Osteoblast (primary cell): ENCODE results near the gene SCGB1C2. TPM values are rescaled to one million over a fixed set of nuclear protein-coding genes. Genes with fewer than 3 reads are reported as not detected.
"Not testable (repeated sequence)": the region's sequence is repeated elsewhere in the genome, so short reads cannot be mapped to it uniquely, and the experiment has no call there.

ENCODE experiments used
- DNase-seq: peaks from one replicate; pipeline ENCODE4 v3.0.0; 2011; ENCODE audit warnings: low spot score, mixed read lengths; ENCODE audit not compliant: insufficient read length; ENCODE audit errors: missing footprints
- H2AFZ ChIP-seq: 2 replicates; pipeline ENCODE4 v1.6.0; 2011; ENCODE audit warnings: mild to moderate bottlenecking, low read length
- H3K27ac ChIP-seq: 2 replicates; pipeline ENCODE4 v1.5.1; 2011; ENCODE audit warnings: mild to moderate bottlenecking, low read depth, low read length, moderate library complexity
- H3K27me3 ChIP-seq: 2 replicates; pipeline ENCODE4 v1.6.0; 2012; ENCODE audit warnings: mild to moderate bottlenecking, control low read depth, inconsistent platforms, low read length, moderate library complexity; ENCODE audit not compliant: insufficient read depth
- H3K36me3 ChIP-seq: 2 replicates; pipeline ENCODE4 v1.5.1; 2011; ENCODE audit warnings: mild to moderate bottlenecking, low read length, control low read depth, moderate library complexity; ENCODE audit not compliant: insufficient read depth
- H3K4me1 ChIP-seq: 2 replicates; pipeline ENCODE4 v1.5.1; 2011; ENCODE audit warnings: mild to moderate bottlenecking, low read length, control low read depth, moderate library complexity; ENCODE audit not compliant: insufficient read depth
- H3K4me2 ChIP-seq: 2 replicates; pipeline ENCODE4 v1.6.0; 2011; ENCODE audit warnings: mild to moderate bottlenecking, low read length; ENCODE audit not compliant: insufficient read depth
- H3K4me3 ChIP-seq: fragments of 200-600 bp; sonication (generic); 3 replicates; pipeline ENCODE4 v1.5.1; 2012; ENCODE audit warnings: mild to moderate bottlenecking, low read length, inconsistent platforms; ENCODE audit not compliant: insufficient read depth
- H3K79me2 ChIP-seq: 2 replicates; pipeline ENCODE4 v1.6.0; 2012; ENCODE audit warnings: mild to moderate bottlenecking, low read length, control low read depth, inconsistent platforms; ENCODE audit not compliant: insufficient read depth
- H3K9me3 ChIP-seq: 2 replicates; pipeline ENCODE4 v1.5.1; 2011; ENCODE audit warnings: low read depth, low read length, control low read depth
- H4K20me1 ChIP-seq: 2 replicates; pipeline ENCODE4 v1.6.0; 2012; ENCODE audit warnings: mild to moderate bottlenecking, low read length, control low read depth; ENCODE audit not compliant: insufficient read depth
- CTCF ChIP-seq: IDR thresholded peaks from 2 replicates; pipeline ENCODE4 v1.5.1; 2011; ENCODE audit warnings: mild to moderate bottlenecking, low read depth, low read length, moderate library complexity; ENCODE audit errors: extremely low read depth
- total RNA-seq: library from RNA; depleted of rRNA; stranded (reverse); fragments of >200 nt; gene quantifications from 2 replicates; pipeline ENCODE4 v1.2.3, GENCODE V29; 2012

The SCGB1C2 gene
- total RNA-seq, 1 donor = not detected

- not testable (repeated sequence) for H3K27me3 ChIP-seq, H3K9me3 ChIP-seq, H3K4me1 ChIP-seq, H4K20me1 ChIP-seq, H3K27ac ChIP-seq, H3K4me2 ChIP-seq, H3K36me3 ChIP-seq, DNase-seq, H2AFZ ChIP-seq, H3K79me2 ChIP-seq, H3K4me3 ChIP-seq
- TF ChIP-seq CTCF = peak; percentile 23
Measured at GRCh38 chr17:136531-136930, 838 bp upstream of the SCGB1C2 start.

GRCh38 chr17:139401-140205 is 2.2 kb downstream of the SCGB1C2 start:
- H3K4me2 ChIP-seq, H3K27me3 ChIP-seq, DNase-seq, H3K4me1 ChIP-seq, H3K9me3 ChIP-seq, H3K79me2 ChIP-seq, H4K20me1 ChIP-seq, H3K36me3 ChIP-seq, H2AFZ ChIP-seq, H3K4me3 ChIP-seq, H3K27ac ChIP-seq: not testable (repeated sequence)

- Histone ChIP-seq H4K20me1 (no peaks in the 10 kb centered on the region), H3K79me2 (no peaks in the 10 kb centered on the region), H2AFZ (no peak overlapping the region), H3K4me2 (no peak overlapping the region), H3K27me3 (peaks cover 4% of the 10 kb centered on the region), H3K4me1 (no peaks in the 10 kb centered on the region), H3K9me3 (no peaks in the 10 kb centered on the region), H3K4me3 (no peak overlapping the region), H3K27ac (no peak overlapping the region), H3K36me3 (no peaks in the 10 kb centered on the region)
- TF ChIP-seq CTCF = no peak
- peak; percentile 86 for DNase-seq
Measured at GRCh38 chr17:142102-142661, 4.8 kb downstream of the SCGB1C2 start.

GRCh38 chr17:142876-143784 is 5.8 kb downstream of the SCGB1C2 start:
- Histone ChIP-seq H2AFZ (peak overlapping the region; percentile 70), H4K20me1 (no peaks in the 10 kb centered on the region), H3K4me2 (peak overlapping the region; percentile 57), H3K79me2 (no peaks in the 10 kb centered on the region), H3K4me3 (peak overlapping the region; percentile 30), H3K27ac (no peak overlapping the region), H3K36me3 (no peaks in the 10 kb centered on the region), H3K27me3 (peaks cover 4% of the 10 kb centered on the region), H3K9me3 (no peaks in the 10 kb centered on the region), H3K4me1 (no peaks in the 10 kb centered on the region)
- no peak for TF ChIP-seq CTCF
- DNase-seq = peak; percentile 66
